IPS-20b (cell line): ENCODE measurements around the gene ZNRF4.

Experiments
- H3K27ac ChIP-seq: one replicate; pipeline ENCODE4 v1.5.1; 2013; ENCODE audit warnings: low read length
- H3K27me3 ChIP-seq: 2 replicates; pipeline ENCODE4 v1.6.1; 2013; ENCODE audit warnings: mild to moderate bottlenecking, low read length, inconsistent platforms; ENCODE audit not compliant: insufficient read depth
- H3K36me3 ChIP-seq: 2 replicates; pipeline ENCODE4 v1.6.1; 2013; ENCODE audit warnings: low read depth, mild to moderate bottlenecking, inconsistent platforms, low read length, moderate library complexity; ENCODE audit not compliant: insufficient read depth
- H3K4me1 ChIP-seq: 2 replicates; pipeline ENCODE4 v1.6.1; 2013; ENCODE audit warnings: mild to moderate bottlenecking, control low read depth, inconsistent platforms, low read length, moderate library complexity; ENCODE audit not compliant: insufficient read depth
- H3K4me3 ChIP-seq: 2 replicates; pipeline ENCODE4 v1.5.1; 2013; ENCODE audit warnings: mild to moderate bottlenecking, low read length, inconsistent platforms
- H3K9ac ChIP-seq: 2 replicates; pipeline ENCODE4 v1.6.1; 2013; ENCODE audit warnings: low read depth, mild to moderate bottlenecking, inconsistent platforms, low read length, moderate library complexity
- H3K9me3 ChIP-seq: 2 replicates; pipeline ENCODE4 v1.6.1; 2013; ENCODE audit warnings: mild to moderate bottlenecking, low read depth, low read length, inconsistent platforms; ENCODE audit not compliant: insufficient read depth

The ZNRF4 gene

GRCh38 chr19:5492635-5493409 is 37.6 kb downstream of the ZNRF4 start:
- Histone ChIP-seq H3K27me3 (peaks cover 78% of the 10 kb centered on the region), H3K9ac (no peak overlapping the region; the same call in 1 of the 2 replicates), H3K27ac (no peak overlapping the region), H3K4me1 (no peaks in the 10 kb centered on the region; the same call in 1 of the 2 replicates), H3K9me3 (no peaks in the 10 kb centered on the region), H3K36me3 (no peaks in the 10 kb centered on the region), H3K4me3 (peak overlapping the region; percentile 38; the same call in 1 of the 2 replicates)

- H3K9ac ChIP-seq, result no peak overlapping the region
- H3K27me3 ChIP-seq, result peaks cover 92% of the 10 kb centered on the region
- H3K9me3 ChIP-seq, result no peaks in the 10 kb centered on the region
- H3K4me3 ChIP-seq, result no peak overlapping the region
- H3K36me3 ChIP-seq, result no peaks in the 10 kb centered on the region
- no peak overlapping the region for H3K27ac ChIP-seq
- no peaks in the 10 kb centered on the region; the same call in 1 of the 2 replicates for H3K4me1 ChIP-seq
These were observed 39.6 kb downstream of the ZNRF4 start for GRCh38 chr19:5494773-5495172.

DNA sequence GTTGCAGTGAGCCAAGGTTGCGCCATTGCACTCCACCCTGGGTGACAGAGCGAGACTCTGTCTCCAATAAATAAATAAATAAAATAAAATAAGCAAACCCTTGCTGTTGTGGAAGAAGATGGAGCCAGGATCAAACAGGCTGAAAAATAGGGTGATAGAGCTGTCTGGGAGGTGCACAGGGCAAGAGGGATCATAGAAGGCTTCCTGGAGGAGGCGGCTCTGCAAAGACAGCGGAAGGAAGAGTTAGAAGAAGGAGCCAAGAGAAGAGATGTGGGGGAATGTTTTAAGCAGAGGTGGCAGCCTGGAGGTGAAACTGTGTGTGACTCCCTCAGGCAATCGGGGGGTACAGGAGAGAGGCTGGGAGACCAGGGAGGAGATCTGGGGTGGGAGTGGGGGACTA is 40.6 kb downstream of the ZNRF4 start:
- Histone ChIP-seq H3K4me3 (no peak overlapping the region), H3K27ac (no peak overlapping the region), H3K36me3 (no peaks in the 10 kb centered on the region), H3K9me3 (no peaks in the 10 kb centered on the region), H3K9ac (no peak overlapping the region), H3K4me1 (no peaks in the 10 kb centered on the region; the same call in 1 of the 2 replicates), H3K27me3 (peaks cover 97% of the 10 kb centered on the region)

DNA sequence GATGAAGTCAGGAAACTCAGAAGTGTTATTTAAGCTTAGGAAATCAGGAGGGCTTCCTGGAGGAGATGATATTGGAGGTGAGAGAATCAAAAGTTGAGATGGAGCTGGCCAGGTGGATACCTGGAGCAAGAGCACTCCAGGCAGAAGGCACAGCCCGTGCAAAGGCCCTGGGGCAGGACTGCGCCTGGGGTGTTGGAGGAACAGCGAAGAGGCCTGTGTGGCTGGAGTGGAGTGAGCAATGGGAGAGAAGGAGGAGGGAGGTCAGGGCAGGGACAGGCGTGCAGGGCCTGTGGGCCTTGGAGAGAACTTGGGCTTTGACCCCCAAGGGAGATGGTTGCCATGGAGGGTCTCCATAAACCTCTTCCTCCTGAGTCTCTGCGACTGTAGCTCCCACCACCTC is 42.1 kb downstream of the ZNRF4 start:
- H3K4me1 ChIP-seq, result no peaks in the 10 kb centered on the region; the same call in 1 of the 2 replicates
- peaks cover 7% of the 10 kb centered on the region; the same call in 1 of the 2 replicates for H3K9me3 ChIP-seq
- no peak overlapping the region for H3K27ac ChIP-seq
- no peaks in the 10 kb centered on the region for H3K36me3 ChIP-seq
- H3K9ac ChIP-seq, result no peak overlapping the region
- peaks cover 99% of the 10 kb centered on the region for H3K27me3 ChIP-seq
- H3K4me3 ChIP-seq, result no peak overlapping the region

DNA sequence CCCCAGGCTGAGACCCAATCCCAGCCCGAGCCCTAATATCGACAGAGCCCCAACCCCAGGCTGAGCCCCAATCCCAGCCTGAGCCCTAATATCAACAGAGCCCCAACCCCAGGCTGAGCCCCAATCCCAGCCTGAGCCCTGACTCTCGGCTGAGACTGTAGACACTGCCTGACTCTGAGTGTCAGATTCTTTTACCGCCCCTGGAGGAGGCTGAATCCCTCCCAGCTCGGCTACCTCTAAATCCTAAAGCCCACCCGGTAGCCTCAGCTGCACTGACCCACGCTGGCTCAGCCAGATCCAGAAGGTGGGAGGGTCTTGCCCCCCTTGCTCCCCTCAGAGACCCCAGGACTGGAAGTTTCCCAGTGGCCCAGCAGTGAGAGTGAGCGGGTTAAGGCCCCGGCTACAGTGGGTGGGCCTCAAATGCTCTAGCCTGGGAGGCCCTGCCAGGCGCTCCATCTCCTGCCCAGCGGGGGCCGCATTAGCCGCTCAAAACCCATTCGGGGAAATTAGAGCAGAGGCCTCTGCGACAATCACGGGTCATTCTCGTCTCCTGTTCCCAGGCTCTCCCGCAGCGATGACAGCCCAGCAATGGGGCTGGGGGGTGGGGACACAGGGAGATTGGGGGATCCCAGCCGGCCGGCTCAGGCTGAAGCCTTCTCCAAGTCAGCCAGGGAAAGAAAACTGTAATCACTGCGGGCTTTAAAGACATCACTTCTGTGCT is 43.8 kb downstream of the ZNRF4 start:
- peaks cover 24% of the 10 kb centered on the region for H3K9me3 ChIP-seq
- H3K4me3 ChIP-seq, result 0 out of 2 replicates have a peak overlapping the region, but pooled peaks have one; percentile 24
- no peak overlapping the region for H3K9ac ChIP-seq
- H3K4me1 ChIP-seq, result no peaks in the 10 kb centered on the region; the same call in 1 of the 2 replicates
- H3K27me3 ChIP-seq, result peaks cover 86% of the 10 kb centered on the region
- no peaks in the 10 kb centered on the region for H3K36me3 ChIP-seq
- H3K27ac ChIP-seq, result no peak overlapping the region

- Histone ChIP-seq H3K36me3 (no peaks in the 10 kb centered on the region), H3K9me3 (peaks cover 25% of the 10 kb centered on the region), H3K27me3 (peaks cover 60% of the 10 kb centered on the region), H3K4me1 (no peaks in the 10 kb centered on the region; the same call in 1 of the 2 replicates), H3K4me3 (no peak overlapping the region), H3K27ac (no peak overlapping the region), H3K9ac (no peak overlapping the region)
These were observed 46.7 kb downstream of the ZNRF4 start for GRCh38 chr19:5501907-5502306.

GRCh38 chr19:5503598-5503997 is 48.4 kb downstream of the ZNRF4 start:
- no peak overlapping the region for H3K4me3 ChIP-seq
- H3K9me3 ChIP-seq, result peaks cover 25% of the 10 kb centered on the region
- H3K36me3 ChIP-seq, result no peaks in the 10 kb centered on the region
- H3K27ac ChIP-seq, result no peak overlapping the region
- no peak overlapping the region for H3K9ac ChIP-seq
- H3K27me3 ChIP-seq, result peaks cover 44% of the 10 kb centered on the region
- no peaks in the 10 kb centered on the region; the same call in 1 of the 2 replicates for H3K4me1 ChIP-seq

- Histone ChIP-seq H3K27ac (no peak overlapping the region), H3K4me1 (no peaks in the 10 kb centered on the region), H3K36me3 (no peaks in the 10 kb centered on the region), H3K9ac (no peak overlapping the region), H3K27me3 (peaks cover 39% of the 10 kb centered on the region), H3K9me3 (peaks cover 25% of the 10 kb centered on the region), H3K4me3 (no peak overlapping the region)
These were observed 48.9 kb downstream of the ZNRF4 start for GRCh38 chr19:5504114-5504513.
